ENCODE measurements around the gene PLA1A. TPM values are rescaled to one million over a fixed set of nuclear protein-coding genes. Genes with fewer than 3 reads are reported as not detected.

The PLA1A gene
- total RNA-seq, 1 donor from 2014 or later, result 15.0 TPM

DNA sequence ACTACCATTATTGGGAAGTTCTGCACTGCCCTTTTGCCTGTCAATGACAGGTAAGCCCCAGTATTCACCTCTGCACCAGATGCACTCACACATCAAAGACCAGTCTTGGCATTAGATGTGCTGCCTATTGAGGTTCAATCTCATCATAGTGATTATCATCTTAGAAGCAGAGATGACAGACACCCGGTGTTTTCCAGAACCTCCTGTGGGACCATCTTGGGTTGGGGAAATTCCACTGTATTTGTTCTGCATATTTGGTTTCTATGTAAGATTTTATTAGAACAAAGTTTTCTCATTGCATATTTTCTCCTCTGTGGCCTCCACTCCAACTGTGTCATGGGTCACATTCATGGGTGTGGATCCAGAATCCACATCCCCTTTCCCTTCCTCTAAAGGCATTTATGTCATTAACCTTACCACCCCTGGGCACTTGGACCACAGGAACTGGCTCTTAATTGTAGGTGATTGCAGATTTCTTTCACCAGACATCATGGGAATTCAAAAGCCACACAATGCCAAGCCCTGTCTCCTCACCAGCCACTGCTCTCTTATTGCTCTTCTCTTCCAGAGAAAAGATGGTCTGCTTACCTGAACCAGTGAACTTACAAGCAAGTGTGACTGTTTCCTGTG, 31.2 kb downstream of the PLA1A start:
- peak in 1 of 2 donors; percentile 63 for DNase-seq (ENCODE audit: low spot score in 2 of 2)
- intact Hi-C loops (cut with DNase I), result loop anchor here (5.0 kb wide), 1 partner anchor 47 kb away; no protein-coding TSS in a partner anchor

DNA sequence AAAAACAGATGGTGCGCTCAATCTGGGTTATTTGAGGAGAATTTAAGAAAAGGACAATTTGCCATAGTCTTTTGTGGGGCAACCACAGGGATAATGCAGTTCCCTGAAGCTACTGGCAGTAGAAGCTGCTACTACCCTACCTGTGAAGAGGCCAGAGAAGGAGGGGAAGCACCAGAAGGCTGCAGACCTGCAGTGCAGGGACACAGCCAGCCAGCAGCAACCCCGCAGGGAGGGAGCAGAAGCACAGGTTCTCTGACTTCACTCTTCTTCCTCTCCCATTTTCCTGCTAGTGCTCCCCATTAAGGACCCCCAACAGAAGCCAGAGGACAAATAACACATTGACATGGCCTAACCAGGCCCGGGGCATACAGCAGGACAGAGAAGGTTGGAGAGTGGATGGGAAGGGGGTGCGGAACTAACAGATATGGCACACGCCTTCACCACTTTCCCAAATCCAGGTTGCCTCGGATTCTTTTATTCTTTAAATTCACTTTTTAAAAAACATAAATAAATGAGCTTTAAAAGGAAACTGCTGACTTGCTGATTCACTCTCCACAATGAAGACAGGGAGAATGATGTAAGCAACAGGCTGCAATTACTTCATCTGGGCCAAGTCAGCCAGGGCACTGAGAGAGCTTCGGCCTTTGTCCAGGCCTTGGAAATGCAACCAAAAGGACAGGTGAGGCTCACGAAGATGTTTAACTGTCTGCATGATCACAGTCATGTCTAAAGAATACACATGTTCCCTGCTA, 32.6 kb downstream of the PLA1A start:
- TF ChIP-seq, protein P1, sequence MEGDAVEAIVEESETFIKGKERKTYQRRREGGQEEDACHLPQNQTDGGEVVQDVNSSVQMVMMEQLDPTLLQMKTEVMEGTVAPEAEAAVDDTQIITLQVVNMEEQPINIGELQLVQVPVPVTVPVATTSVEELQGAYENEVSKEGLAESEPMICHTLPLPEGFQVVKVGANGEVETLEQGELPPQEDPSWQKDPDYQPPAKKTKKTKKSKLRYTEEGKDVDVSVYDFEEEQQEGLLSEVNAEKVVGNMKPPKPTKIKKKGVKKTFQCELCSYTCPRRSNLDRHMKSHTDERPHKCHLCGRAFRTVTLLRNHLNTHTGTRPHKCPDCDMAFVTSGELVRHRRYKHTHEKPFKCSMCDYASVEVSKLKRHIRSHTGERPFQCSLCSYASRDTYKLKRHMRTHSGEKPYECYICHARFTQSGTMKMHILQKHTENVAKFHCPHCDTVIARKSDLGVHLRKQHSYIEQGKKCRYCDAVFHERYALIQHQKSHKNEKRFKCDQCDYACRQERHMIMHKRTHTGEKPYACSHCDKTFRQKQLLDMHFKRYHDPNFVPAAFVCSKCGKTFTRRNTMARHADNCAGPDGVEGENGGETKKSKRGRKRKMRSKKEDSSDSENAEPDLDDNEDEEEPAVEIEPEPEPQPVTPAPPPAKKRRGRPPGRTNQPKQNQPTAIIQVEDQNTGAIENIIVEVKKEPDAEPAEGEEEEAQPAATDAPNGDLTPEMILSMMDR (IDR thresholded peaks at IDR 0.05), result no peak
- no peaks in the 10 kb centered on the region for H3K36me3 ChIP-seq
- no peaks in the 10 kb centered on the region for H3K9me3 ChIP-seq
- H3K27ac ChIP-seq, result peak overlapping the region; percentile 74 to 85
- intact Hi-C loops (cut with DNase I), result no loop called here
- peaks cover 4 to 54% of the 10 kb centered on the region in 2 donors for H3K4me1 ChIP-seq
- DNase-seq (ENCODE audit: low spot score in 2 of 2), result peak in 1 of 2 donors; percentile 70
- no peaks in the 10 kb centered on the region for H3K27me3 ChIP-seq
- no peak overlapping the region for H3K4me3 ChIP-seq

More for the DNA sequence above, 31.2 kb downstream of the PLA1A start:
- Histone ChIP-seq H3K9me3 (no peaks in the 10 kb centered on the region), H3K4me3 (no peak overlapping the region), H3K4me1 (peaks cover 4 to 54% of the 10 kb centered on the region in 2 donors), H3K36me3 (no peaks in the 10 kb centered on the region), H3K27me3 (no peaks in the 10 kb centered on the region), H3K27ac (peak overlapping the region; percentile 74 to 85)
- TF ChIP-seq, protein P1 (IDR thresholded peaks at IDR 0.05), result no peak

DNA sequence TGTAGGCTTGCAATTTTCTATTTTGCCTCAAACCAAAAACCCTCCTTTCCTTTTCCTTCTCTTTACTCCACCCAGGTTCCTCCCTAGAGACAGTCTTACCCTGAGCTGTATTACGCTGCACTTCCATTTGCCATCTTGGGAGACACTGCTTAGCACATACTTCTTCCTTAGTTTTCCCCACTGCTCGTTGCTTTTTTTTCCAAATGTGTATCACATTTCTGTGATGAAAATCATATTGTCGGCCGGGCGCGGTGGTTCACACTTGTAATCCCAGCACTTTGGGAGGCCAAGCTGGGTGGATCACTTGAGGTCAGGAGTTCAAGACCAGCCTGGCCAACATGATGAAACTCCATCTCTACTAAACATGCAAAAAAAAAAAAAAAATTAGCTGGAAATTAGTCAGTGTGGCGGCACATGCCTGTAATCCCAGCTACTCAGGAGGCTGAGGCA, 33.2 kb downstream of the PLA1A start:
- TF ChIP-seq, protein P1 (IDR thresholded peaks at IDR 0.05), result no peak
- Histone ChIP-seq H3K4me1 (peaks cover 4 to 54% of the 10 kb centered on the region in 2 donors), H3K4me3 (no peak overlapping the region), H3K27me3 (no peaks in the 10 kb centered on the region), H3K27ac (peak overlapping the region; percentile 74 to 85), H3K9me3 (no peaks in the 10 kb centered on the region), H3K36me3 (no peaks in the 10 kb centered on the region)
- DNase-seq (ENCODE audit: low spot score in 2 of 2), result peak in 1 of 2 donors; percentile 64
- intact Hi-C loops (cut with DNase I), result no loop called here

DNA sequence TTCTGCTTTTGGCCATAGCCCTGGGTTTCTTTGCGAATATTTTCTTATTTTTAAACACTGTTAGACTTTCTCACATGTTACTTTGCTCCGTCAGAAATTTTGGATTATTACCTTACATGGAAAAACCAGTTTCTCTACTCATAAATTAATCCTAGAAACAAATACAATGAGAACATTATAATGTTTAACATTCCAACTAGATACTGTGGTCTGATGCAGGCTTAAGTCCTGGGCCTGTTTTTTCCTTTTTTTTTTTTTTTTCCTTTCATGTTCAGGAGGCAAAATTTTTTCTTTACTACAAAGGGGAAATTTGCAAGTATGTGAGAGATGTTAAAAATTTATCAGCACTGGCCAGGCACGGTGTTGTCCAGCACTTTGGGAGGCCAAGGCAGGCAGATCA, 33.8 kb downstream of the PLA1A start:
- DNase-seq (ENCODE audit: low spot score in 2 of 2), result peak in 1 of 2 donors; percentile 60
- H3K9me3 ChIP-seq, result no peaks in the 10 kb centered on the region
- no peak overlapping the region for H3K4me3 ChIP-seq
- H3K4me1 ChIP-seq, result peaks cover 4 to 54% of the 10 kb centered on the region in 2 donors
- H3K36me3 ChIP-seq, result no peaks in the 10 kb centered on the region
- TF ChIP-seq, protein P1 (IDR thresholded peaks at IDR 0.05), result no peak
- intact Hi-C loops (cut with DNase I), result no loop called here
- no peaks in the 10 kb centered on the region for H3K27me3 ChIP-seq
- H3K27ac ChIP-seq, result peak overlapping the region; percentile 74 to 85

DNA sequence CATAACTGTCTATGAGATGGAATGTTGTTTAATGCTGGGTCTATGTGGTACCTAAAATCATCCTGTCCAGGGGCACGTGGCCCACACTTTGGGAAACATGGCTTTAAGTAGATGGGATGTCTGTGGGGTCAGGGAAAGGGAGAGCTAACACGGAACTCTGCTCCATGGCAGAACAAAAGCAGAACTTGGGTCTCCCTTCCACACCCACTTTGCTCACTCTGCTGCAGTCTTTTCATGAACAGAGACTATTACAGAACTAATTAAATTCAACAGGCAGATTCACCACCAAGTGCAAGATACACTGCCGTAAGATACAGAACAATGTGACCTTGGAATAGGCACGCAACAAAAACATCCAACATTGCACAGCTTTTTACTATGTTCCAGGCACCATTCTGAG, 34.5 kb downstream of the PLA1A start:
- intact Hi-C loops (cut with DNase I), result no loop called here
- Histone ChIP-seq H3K4me1 (peaks cover 4 to 52% of the 10 kb centered on the region in 2 donors), H3K36me3 (no peaks in the 10 kb centered on the region), H3K9me3 (no peaks in the 10 kb centered on the region), H3K27ac (peak overlapping the region; percentile 74 to 85), H3K4me3 (no peak overlapping the region), H3K27me3 (no peaks in the 10 kb centered on the region)
- peak in 1 of 2 donors; percentile 37 for DNase-seq (ENCODE audit: low spot score in 2 of 2)
- TF ChIP-seq, protein P1 (IDR thresholded peaks at IDR 0.05), result no peak

Data from ascending aorta (tissue), 2 donors.